NK-92 (cell line): ENCODE results near the gene KIF21B.

Source experiments
- DNase-seq: peaks from one replicate; lab custom pipeline; 2025; ENCODE audit not compliant: unreplicated experiment; lab: John Stamatoyannopoulos, UW

The KIF21B gene

DNA sequence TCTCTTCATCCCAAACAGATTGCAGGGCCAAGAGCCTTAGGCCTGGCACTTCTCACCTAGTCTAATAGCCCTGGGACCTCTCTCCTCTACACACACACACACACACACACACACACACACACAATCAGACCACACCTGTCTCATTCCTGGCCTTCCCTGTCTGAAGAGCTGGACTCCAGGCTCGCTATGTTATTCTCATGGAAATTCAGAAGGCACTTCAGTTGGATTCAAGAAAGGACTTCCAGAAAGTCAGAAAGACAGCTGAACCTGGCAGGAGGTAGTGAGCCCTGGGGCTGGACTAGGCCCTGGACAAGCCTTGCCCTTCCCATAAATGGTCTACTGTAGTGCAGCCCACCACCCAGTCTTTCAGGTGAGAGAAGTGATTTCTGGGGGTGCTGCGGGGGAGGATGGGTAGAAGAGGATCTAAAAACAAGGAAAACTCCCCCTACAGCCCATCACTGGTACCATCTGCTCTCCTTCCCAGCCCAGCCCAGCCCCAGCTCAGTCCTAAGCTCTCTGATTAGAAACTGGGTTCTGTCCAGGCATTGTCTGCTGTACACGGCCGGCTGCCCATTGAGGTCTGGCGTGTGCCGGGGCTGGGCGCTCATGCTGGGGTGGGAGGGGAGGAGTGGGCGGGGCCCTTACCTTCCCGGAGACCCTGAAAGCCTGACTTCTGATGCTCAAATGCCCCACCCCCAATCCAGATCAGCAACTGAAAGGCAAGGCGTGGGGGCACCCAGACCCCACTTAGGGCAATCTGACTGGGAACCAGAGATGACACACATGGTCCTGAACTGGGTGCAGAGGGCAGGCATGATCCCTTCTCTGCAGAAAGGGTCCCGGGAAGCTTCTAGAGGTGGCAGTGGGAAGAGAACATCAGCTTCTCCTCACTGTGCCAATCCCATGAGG lies 2.5 kb downstream of the KIF21B start:
- DNase-seq = no peak

- no peak for DNase-seq
Observed at GRCh38 chr1:201020040-201020591, 3.4 kb downstream of the KIF21B start.

GRCh38 chr1:201019321-201019977 lies 4.1 kb downstream of the KIF21B start:
- DNase-seq = peak; percentile 53

DNA sequence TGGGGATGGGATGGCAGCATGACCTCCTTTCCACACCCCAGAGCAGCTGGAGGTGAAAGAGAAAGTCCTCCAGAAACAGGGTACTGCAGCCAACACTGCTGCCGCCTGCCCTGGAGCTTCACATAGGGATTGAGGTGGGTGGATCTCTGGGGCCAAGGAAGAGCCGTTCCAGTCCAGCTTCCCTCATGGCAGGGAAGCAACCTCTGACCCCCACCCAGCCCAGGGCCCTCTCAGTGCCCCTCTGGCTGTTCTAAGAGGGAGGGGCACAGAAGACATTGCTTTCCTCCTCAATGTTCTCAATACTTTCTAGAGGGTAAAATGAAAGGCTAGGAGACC lies 5.7 kb downstream of the KIF21B start:
- no peak for DNase-seq

DNA sequence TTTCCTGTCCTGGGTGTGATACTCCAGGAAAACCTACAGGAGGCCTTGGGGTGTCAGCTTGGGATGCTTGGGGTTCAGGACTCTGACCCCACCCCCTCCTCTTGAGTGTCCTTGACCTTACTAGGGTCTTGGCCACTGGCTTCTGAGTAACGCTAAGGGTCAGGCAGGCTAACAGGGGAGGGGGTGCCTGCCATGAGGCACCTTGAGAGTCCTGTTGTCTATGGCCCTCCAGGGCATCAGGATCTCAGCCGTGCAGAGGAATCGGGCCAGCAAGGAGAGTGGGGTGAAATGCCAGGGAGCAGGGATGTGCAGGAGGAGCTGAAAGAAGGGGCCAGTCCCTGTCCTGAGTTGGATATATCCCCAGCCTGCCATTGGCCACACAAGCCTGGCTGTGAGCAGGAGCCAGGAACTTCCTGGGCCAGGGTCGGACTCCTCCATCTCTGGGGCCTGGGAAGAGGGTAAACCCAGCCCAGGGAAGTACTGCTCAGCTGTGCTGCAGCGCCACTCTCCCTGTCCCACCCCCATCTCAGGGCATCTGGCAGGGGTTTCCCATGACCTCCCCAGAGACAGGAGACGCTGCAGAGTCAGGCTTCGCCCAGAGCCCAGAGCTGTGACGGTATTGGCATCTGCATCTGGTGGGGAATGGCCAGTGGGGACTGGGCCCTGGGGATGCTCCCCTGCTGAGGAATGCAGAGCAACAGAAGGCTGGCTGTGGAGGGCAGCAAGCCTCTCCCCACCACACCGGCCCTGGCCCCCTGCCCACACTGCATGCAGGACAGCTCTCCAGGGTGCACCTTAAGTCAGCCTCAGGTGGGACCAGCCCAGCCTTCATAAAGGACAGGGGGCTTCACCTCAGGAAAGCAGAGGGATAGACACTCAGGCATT lies 6.3 kb downstream of the KIF21B start:
- DNase-seq = no peak

DNA sequence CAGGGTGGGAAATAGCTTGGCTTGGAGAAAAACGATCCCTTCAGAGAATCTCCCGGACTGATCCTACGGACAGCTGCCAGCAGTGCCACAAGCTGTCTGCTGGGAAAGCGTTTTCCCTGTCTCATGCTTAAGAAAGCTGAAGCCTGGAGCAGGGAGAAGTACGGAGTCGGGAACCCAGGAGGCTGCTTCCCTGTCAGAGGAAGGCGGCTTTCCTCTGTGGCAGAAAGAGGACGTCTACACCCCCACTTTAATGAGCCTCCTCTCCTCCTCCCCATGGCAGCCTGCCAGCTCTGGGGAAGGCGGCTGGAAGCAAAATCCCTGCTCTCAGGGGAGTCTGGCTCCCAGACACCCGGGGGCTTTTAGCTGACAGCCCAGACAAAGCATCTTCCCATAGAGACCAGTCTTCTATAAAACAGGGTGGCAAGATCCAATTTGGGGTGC lies 7.3 kb downstream of the KIF21B start:
- no peak for DNase-seq

GRCh38 chr1:201015551-201016091 lies 7.9 kb downstream of the KIF21B start:
- no peak for DNase-seq

GRCh38 chr1:201014816-201015200 lies 8.7 kb downstream of the KIF21B start:
- no peak for DNase-seq

DNA sequence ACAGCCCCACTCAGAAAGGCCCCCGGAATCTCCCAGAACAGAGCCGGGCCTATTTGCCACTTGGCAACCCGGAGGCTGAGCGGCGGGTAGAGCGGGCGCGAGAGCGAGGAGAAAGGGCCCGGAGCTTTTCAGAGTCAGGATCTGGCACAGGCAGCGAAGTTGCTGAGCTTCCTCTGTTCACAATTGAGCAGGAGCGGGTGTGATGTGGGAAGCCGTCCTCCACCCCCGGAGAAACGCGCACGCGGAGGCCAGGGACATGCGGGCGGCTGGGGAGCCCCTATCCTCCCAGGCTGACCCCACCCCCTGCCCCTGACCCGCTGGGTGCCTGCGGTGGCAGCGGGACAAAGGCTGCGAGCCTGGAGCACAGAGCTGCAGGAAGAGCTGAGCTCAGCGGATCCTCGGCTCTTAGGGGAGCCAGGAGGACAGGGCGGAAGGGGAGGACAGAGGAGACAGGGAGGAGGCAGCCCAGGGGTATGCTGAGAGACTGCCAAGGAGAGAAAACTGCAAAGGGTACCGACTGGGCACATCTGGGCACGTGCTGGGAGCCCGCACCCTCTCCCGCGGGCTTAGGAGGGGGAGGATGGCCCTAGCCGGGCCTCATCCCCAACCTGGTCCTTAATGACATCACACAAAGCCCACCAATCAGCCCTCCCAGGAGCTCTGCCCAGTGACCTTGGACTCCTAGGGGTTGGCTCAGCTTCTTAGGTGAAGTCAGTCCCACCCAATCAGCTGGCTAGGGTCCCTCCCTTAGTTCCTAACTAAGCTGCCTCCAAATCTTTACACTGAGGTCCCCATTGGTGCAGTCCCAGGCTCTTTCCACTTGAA lies 9.3 kb downstream of the KIF21B start:
- no peak for DNase-seq

DNA sequence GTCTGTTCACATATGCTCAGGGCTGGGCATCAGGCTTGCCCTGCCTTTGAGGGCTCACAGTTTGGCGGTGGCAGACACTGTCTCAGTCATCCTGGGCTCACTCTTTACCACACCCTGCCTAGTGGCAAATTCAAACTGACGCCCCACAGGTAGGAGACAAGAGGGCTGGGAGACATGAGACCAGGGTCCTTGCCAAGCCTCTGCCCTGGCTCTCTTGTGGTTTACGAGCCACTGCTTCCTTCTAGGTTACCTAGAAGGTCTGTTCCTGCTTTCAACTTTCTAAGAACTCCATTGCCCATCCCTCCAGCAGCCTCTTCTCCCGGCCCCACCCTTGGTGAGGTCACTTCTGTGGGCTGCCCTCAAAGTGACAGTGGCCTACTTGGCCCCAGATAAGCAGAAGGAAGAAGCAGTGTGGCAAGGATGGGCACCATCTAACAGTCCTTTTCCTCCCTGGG lies 10.5 kb downstream of the KIF21B start:
- DNase-seq = no peak

DNA sequence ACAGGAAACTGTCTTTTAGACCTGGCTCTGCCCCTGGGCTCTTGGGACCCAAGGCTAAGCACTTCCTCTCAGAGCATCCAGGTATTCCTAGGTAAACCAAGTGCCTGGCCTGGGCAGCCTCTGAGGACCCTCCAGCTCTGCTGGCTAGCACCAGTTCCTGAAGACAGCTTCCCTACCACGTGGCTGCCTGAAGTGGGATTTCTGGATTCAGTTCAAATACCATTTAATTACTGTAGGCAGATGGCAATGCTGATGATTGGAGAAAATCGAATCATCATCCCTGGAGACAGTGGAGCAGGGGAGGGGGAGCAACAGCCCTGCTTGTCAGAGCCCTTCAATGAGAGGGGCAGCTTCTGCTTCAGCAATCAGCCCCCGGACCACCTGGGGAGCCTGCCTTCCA lies 11.9 kb downstream of the KIF21B start:
- no peak for DNase-seq

DNA sequence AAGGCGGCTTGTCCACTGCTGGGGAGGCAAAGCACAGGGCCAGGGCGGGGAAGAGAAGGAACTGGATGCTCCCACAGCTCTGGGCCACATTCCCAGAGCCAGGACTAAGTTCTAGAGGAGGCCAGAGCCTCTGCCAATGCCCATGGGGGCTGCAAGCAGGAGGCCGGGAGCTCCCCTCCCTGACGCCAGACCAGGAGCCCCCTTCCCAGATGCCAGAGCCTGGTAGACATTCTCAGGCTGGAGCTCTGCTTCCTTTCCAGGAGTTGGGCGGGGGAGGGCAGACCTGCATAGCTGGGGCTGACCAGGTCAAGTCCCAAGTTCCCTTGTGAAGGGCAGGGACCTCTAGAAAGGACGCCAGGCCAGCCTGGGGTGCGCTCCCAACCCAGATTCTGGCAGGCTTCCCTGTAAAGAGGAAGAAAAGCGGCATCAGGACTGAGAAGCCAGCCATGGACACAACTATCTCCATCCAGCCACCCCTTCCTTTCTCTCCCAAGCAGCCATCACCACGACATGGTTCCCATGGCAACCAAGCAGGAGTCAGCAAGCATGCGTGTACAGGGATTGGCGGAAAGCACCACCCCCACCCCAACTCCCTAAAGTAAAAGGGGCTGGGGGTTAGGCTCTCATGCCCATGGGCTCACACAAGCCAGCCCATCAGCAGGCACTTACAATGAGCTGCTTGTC lies 13.4 kb downstream of the KIF21B start:
- no peak for DNase-seq

DNA sequence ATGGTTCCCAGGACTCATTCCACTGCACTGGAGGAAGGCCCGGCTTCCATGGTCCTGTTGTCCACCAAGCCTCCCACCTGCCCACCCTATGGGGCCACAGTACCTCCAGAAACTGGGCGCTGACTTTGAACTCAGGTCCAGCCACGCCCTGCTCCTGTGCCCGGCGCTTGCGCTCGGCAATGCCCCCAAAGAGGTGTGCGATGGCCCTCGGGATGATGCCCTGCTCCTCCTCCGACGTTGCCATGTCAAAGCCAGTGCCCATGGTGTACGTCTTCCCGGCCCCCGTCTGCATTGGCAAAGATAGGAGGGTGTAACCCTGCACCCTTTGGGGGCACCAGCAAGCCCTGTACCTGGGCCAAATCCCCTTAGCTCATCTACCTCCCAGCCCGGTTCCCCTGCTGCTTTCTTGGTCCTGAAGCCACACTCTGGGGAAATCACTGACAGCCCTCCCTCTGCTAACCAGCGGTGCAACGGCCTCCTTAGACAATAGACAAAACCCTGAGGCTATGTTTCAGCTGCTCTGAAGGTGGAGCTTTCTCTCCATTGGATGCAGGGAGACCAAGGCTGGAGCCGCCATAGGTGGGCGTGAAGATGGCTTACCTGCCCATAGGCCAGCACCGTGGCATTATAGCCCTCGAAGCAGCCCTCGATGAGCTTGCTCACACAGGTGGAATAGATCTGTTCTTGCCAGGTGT lies 14.7 kb downstream of the KIF21B start:
- no peak for DNase-seq

DNA sequence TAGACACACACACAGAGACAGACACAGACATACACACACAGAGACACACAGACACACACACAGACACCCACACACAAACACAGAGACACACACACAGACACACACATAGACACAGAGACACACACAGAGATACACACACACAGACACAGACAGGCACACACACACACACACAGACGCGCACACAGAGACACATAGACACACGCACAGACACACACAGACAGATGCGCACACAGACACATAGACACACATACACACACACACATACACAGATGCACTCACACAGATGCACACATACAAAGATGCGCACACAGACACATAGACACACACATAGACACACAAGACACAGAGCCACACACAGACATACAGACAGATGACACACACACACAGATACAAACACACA lies 16.0 kb downstream of the KIF21B start:
- DNase-seq = no peak

GRCh38 chr1:201006450-201006849 lies 17.1 kb downstream of the KIF21B start:
- DNase-seq = no peak

DNA sequence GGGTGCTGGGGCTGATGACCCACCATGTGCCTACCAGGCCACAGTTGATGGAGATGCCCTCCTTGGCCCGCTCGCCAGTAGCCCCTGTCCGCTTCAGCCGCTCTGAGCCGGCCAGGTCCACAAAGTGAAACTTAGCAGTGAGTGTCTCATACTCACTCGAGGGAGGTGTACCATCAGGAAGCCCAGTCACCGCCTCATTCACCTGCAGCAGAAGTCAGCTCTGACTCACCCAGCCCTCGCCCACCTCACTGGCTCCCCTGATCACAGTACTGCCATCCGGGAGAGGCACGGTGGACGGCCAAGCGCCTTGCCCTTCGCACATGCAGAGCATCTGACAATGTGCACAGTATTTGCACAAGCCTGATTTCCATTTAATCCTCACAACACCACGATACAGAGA lies 18.8 kb downstream of the KIF21B start:
- no peak for DNase-seq

DNA sequence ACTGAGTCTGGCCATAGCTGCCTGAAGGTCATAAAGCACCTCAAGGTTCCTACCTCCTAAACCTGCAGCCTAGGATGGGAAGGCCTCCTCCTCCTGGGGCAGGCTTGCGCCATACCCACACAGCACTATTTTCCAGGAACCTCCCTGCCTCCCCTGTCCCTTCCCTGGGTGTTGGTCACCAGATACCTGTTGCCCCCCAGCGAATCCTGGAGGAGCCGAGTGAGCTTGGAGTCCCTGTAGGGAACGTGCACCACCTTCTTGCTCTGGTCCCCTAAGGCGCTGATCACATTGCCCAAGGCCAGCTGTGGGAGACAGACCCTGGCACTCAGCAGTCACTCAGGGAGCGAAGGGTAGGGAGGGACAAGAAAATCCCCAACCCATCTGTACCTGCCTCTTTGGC lies 19.4 kb downstream of the KIF21B start:
- DNase-seq = no peak

DNA sequence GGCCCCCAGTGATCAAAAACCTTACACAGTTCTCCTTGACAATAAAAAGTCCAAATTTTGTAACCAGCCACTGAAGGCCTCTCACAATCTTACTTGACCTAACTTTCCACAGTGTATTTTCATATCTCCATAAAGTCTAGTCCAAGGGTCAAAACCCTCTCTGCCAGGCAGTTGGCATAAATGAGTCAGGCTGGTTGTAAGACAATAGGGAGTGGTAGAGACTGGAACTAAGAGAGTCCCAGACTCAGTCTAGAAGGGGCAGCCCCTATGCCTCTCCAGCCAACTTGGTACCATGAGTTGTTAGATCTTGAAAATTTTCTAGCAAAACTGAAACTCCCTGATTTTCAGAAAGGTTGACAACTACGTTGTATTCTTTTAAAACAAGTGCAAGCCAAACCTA lies 21.0 kb downstream of the KIF21B start:
- no peak for DNase-seq

DNA sequence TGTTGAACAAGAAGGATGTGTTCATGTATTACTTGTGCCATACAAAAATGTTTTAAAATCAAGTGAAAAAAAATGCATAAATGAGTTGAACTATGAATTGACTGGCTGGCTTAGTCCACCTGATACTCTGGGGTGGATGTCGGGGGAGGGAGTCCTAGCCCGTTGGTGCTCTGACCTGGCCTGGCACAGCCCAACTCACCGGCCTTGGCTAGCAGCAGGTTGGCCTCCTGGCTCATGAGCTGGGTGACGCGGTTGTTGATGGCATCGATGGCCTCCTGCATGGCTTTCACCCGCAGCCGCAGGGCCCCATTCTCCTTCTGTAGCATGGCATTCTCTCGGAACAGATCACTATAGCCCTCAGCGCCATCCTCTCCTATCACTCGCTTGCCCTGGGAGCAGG lies 21.6 kb downstream of the KIF21B start:
- no peak for DNase-seq
